ENCODE results near the gene IHH. TPM values are rescaled to one million over a fixed set of nuclear protein-coding genes. Genes with fewer than 3 reads are reported as not detected.

Gene IHH
- total RNA-seq, 4 donors from 2014 or later: 0.38 TPM; not detected in 3

GRCh38 chr2:219026946-219027345, 33.8 kb downstream of the IHH start:
- no peak for DNase-seq
- WGBS, 2 donors: 74% methylated on average over 2 to 3 of the region's 7 CpGs
- no peaks in the 10 kb centered on the region for H3K4me1 ChIP-seq
- TF ChIP-seq POLR2A (IDR thresholded peaks at IDR 0.05): no peak
- TF ChIP-seq CTCF (IDR thresholded peaks at IDR 0.05): no peak
- peaks cover 0 to 86% (median 1%) of the 10 kb centered on the region in 4 donors for H3K27me3 ChIP-seq
- intact Hi-C loops (cut with DNase I): no loop called here
- no peaks in the 10 kb centered on the region for H3K9me3 ChIP-seq
- H3K4me3 ChIP-seq: no peak overlapping the region
- no peak overlapping the region for H3K27ac ChIP-seq
- H3K36me3 ChIP-seq: no peaks in the 10 kb centered on the region

- peaks cover 0 to 86% (median 1%) of the 10 kb centered on the region in 4 donors for H3K27me3 ChIP-seq
- no peaks in the 10 kb centered on the region for H3K36me3 ChIP-seq
- no peak overlapping the region for H3K4me3 ChIP-seq
- H3K27ac ChIP-seq: no peak overlapping the region
- H3K9me3 ChIP-seq: no peaks in the 10 kb centered on the region
- no peak for TF ChIP-seq POLR2A (IDR thresholded peaks at IDR 0.05)
- TF ChIP-seq CTCF (IDR thresholded peaks at IDR 0.05): no peak
- no peaks in the 10 kb centered on the region for H3K4me1 ChIP-seq
- intact Hi-C loops (cut with DNase I): no loop called here
- 68 to 71% methylated on average over 10 of the region's 18 CpGs for WGBS, 2 donors
- DNase-seq: no peak
These were observed 34.8 kb downstream of the IHH start for GRCh38 chr2:219025637-219026585.

GRCh38 chr2:219024059-219024458, 36.7 kb downstream of the IHH start:
- no peak for DNase-seq
- TF ChIP-seq POLR2A (IDR thresholded peaks at IDR 0.05) (no peak), CTCF (IDR thresholded peaks at IDR 0.05) (no peak)
- peaks cover 0 to 77% (median 1%) of the 10 kb centered on the region in 4 donors for H3K27me3 ChIP-seq
- H3K4me1 ChIP-seq: no peaks in the 10 kb centered on the region
- WGBS, 2 donors: 73 to 87% methylated on average over 3 to 9 of the region's 11 CpGs
- H3K9me3 ChIP-seq: no peaks in the 10 kb centered on the region
- intact Hi-C loops (cut with DNase I): no loop called here
- H3K27ac ChIP-seq: no peak overlapping the region
- H3K36me3 ChIP-seq: no peaks in the 10 kb centered on the region
- no peak overlapping the region for H3K4me3 ChIP-seq

- WGBS, 2 donors: 75 to 87% methylated on average over 9 to 10 of the region's 12 CpGs
- intact Hi-C loops (cut with DNase I): no loop called here
These were observed 37.6 kb downstream of the IHH start for GRCh38 chr2:219023045-219023605.

More at GRCh38 chr2:219023045-219023605, 37.6 kb downstream of the IHH start:
- no peaks in the 10 kb centered on the region for H3K4me1 ChIP-seq
- no peak for DNase-seq
- H3K27me3 ChIP-seq: peaks cover 0 to 79% (median 1%) of the 10 kb centered on the region in 4 donors
- no peak overlapping the region for H3K4me3 ChIP-seq
- no peaks in the 10 kb centered on the region for H3K36me3 ChIP-seq
- no peak overlapping the region for H3K27ac ChIP-seq
- H3K9me3 ChIP-seq: no peaks in the 10 kb centered on the region
- no peak for TF ChIP-seq CTCF (IDR thresholded peaks at IDR 0.05)
- no peak for TF ChIP-seq POLR2A (IDR thresholded peaks at IDR 0.05)

All from esophagus squamous epithelium (tissue), 5 donors.